Peyer's patch (tissue), 4 donors: ENCODE measurements around the gene TYW1. TPM values are rescaled to one million over a fixed set of nuclear protein-coding genes. Genes with fewer than 3 reads are reported as not detected.
A peak's percentile ranks its signal among the peaks of the same experiment; 100 is the strongest.
"Not testable (repeated sequence)": the region's sequence is repeated elsewhere in the genome, so short reads cannot be mapped to it uniquely, and the experiment has no call there.

Source experiments
- DNase-seq, 3 donors: peaks; one replicate each; pipeline ENCODE4 v3.0.0-alpha.2; 2017 to 2019
- H3K27ac ChIP-seq, 4 donors: fragments of 200-600 bp; sonication (generic); one replicate each; pipeline ENCODE4 v1.5.1; 2016 to 2019
- H3K27me3 ChIP-seq, 2 donors: fragments of 200-600 bp; sonication (generic); one replicate each; pipeline ENCODE4 v1.5.1; 2019
- H3K36me3 ChIP-seq, 3 donors: fragments of 200-600 bp; sonication (generic); one replicate each; pipeline ENCODE4 v1.5.1; 2016 to 2019
- H3K4me1 ChIP-seq, 4 donors: fragments of 200-600 bp; sonication (generic); one replicate each; pipeline ENCODE4 v1.5.1; 2016 to 2019
- H3K4me3 ChIP-seq, 4 donors: fragments of 200-600 bp; sonication (generic); 1 replicate in 3 of 4; 2 replicates in 1 of 4; pipeline ENCODE4 v1.5.1; 2016 to 2019; ENCODE audit warnings: mild to moderate bottlenecking in 1 of 4
- H3K9me3 ChIP-seq, 4 donors: fragments of 200-600 bp; sonication (generic); one replicate each; pipeline ENCODE4 v1.5.1; 2016 to 2019; ENCODE audit warnings: mild to moderate bottlenecking in 1 of 4
- CTCF ChIP-seq, 6 experiments: fragments of 450-650 bp in 4 of 6; fragments of 200-600 bp in 2 of 6; sonication (generic) in 1 of 6; IDR thresholded peaks; one replicate each; pipeline ENCODE4 v1.5.1; 2017 to 2019; ENCODE audit warnings: antibody characterized with exemption in 6 of 6, mild to moderate bottlenecking in 3 of 6, moderate library complexity in 1 of 6
- POLR2A ChIP-seq, 2 donors: fragments of 450-650 bp; IDR thresholded peaks; one replicate each; pipeline ENCODE4 v1.5.1; 2017; ENCODE audit warnings: antibody characterized with exemption in 2 of 2, mild to moderate bottlenecking in 2 of 2, moderate library complexity in 2 of 2
- total RNA-seq, 4 donors: library from RNA; depleted of rRNA; stranded (reverse); fragments of >200 nt; gene quantifications; one replicate each; pipeline ENCODE4 v1.1.0, GENCODE V29; 2016

TYW1 gene
- total RNA-seq, 4 donors from 2014 or later, result 15.1 to 69.3 (median 27.0) TPM

GRCh38 chr7:66994691-66995049, 2.0 kb upstream of the TYW1 start:
- H3K27me3 ChIP-seq, H3K9me3 ChIP-seq, H3K4me1 ChIP-seq: not testable (repeated sequence)
- TF ChIP-seq CTCF (IDR thresholded peaks at IDR 0.05), result peak in 4 of 6 experiments; percentile 40 to 55 (median 48)
- TF ChIP-seq POLR2A (IDR thresholded peaks at IDR 0.05), result peak; percentile 56 to 78
- Histone ChIP-seq H3K27ac (peak overlapping the region; percentile 97 to 100 (median 98)), H3K4me3 (peak overlapping the region; percentile 56 to 80 (median 76)), H3K36me3 (peaks cover 0 to 46% (median 4%) of the 10 kb centered on the region in 3 donors)
- peak; percentile 52 to 83 (median 62) for DNase-seq

- Histone ChIP-seq H3K4me3 (peak within 1 kb of the TSS; percentile 56 to 80 (median 76)), H3K27ac (peak within 1 kb of the TSS; percentile 97 to 100 (median 98)), H3K36me3 (peaks cover 0 to 47% (median 4%) of the 10 kb centered on the region in 3 donors)
- not testable (repeated sequence) for H3K27me3 ChIP-seq, H3K9me3 ChIP-seq, H3K4me1 ChIP-seq
- TF ChIP-seq CTCF (IDR thresholded peaks at IDR 0.05) (peak in 1 of 6 experiments; percentile 9), POLR2A (IDR thresholded peaks at IDR 0.05) (peak; percentile 99 to 100)
- DNase-seq, result peak; percentile 93 to 98 (median 93)
Observed at GRCh38 chr7:66995050-66995776, 1.4 kb upstream of the TYW1 start, which contains the start of gene SBDS. TSS of gene SBDS (minus strand) at chr7:66995586. CDS start at chr7:66995417, 169 bp downstream.

- H3K9me3 ChIP-seq, H3K27me3 ChIP-seq, H3K27ac ChIP-seq, DNase-seq, H3K4me1 ChIP-seq, H3K4me3 ChIP-seq: not testable (repeated sequence)
- peaks cover 0 to 18% (median 0%) of the 10 kb centered on the region in 3 donors for H3K36me3 ChIP-seq
- peak in 5 of 6 experiments; percentile 7 to 43 (median 33) for TF ChIP-seq CTCF (IDR thresholded peaks at IDR 0.05)
Observed at GRCh38 chr7:67000601-67001258, 4.1 kb downstream of the TYW1 start.

- H3K4me3 ChIP-seq, H3K9me3 ChIP-seq, H3K4me1 ChIP-seq, H3K27ac ChIP-seq, DNase-seq, H3K27me3 ChIP-seq: not testable (repeated sequence)
- H3K36me3 ChIP-seq, result peaks cover 0 to 37% (median 0%) of the 10 kb centered on the region in 3 donors
Observed at GRCh38 chr7:67004145-67004544, 7.5 kb downstream of the TYW1 start.

- H3K9me3 ChIP-seq, result no peaks in the 10 kb centered on the region
- peaks cover 0 to 51% (median 0%) of the 10 kb centered on the region in 3 donors for H3K36me3 ChIP-seq
- no peak for DNase-seq
- H3K27ac ChIP-seq, result no peak overlapping the region
- no peaks in the 10 kb centered on the region for H3K4me1 ChIP-seq
- H3K27me3 ChIP-seq, result no peaks in the 10 kb centered on the region
- TF ChIP-seq POLR2A (IDR thresholded peaks at IDR 0.05) (no peak), CTCF (IDR thresholded peaks at IDR 0.05) (no peak)
- no peak overlapping the region for H3K4me3 ChIP-seq
Observed at GRCh38 chr7:67006965-67007364, 10.3 kb downstream of the TYW1 start.

GRCh38 chr7:67008260-67008659, 11.6 kb downstream of the TYW1 start:
- H3K36me3 ChIP-seq, result peaks cover 0 to 59% (median 0%) of the 10 kb centered on the region in 3 donors
- no peak for TF ChIP-seq POLR2A (IDR thresholded peaks at IDR 0.05)
- TF ChIP-seq CTCF (IDR thresholded peaks at IDR 0.05), result no peak
- H3K27ac ChIP-seq, result no peak overlapping the region

GRCh38 chr7:67009677-67010076, 13.0 kb downstream of the TYW1 start:
- H3K36me3 ChIP-seq, result peaks cover 0 to 68% (median 0%) of the 10 kb centered on the region in 3 donors
- not testable (repeated sequence) for H3K27ac ChIP-seq, H3K4me1 ChIP-seq, H3K4me3 ChIP-seq, H3K27me3 ChIP-seq, H3K9me3 ChIP-seq, DNase-seq

More at GRCh38 chr7:67008260-67008659, 11.6 kb downstream of the TYW1 start:
- Histone ChIP-seq H3K9me3 (no peaks in the 10 kb centered on the region), H3K4me1 (no peaks in the 10 kb centered on the region), H3K4me3 (no peak overlapping the region), H3K27me3 (no peaks in the 10 kb centered on the region)
- DNase-seq, result no peak

- not testable (repeated sequence) for H3K27me3 ChIP-seq, DNase-seq, H3K9me3 ChIP-seq, H3K4me1 ChIP-seq, H3K4me3 ChIP-seq, H3K27ac ChIP-seq
- H3K36me3 ChIP-seq, result peaks cover 0 to 87% (median 0%) of the 10 kb centered on the region in 3 donors
Observed at GRCh38 chr7:67014076-67014622, 17.5 kb downstream of the TYW1 start.

GRCh38 chr7:67017971-67018370, 21.3 kb downstream of the TYW1 start:
- not testable (repeated sequence) for H3K9me3 ChIP-seq, H3K4me3 ChIP-seq, DNase-seq, H3K27ac ChIP-seq, H3K4me1 ChIP-seq, H3K27me3 ChIP-seq
- peaks cover 0 to 86% (median 0%) of the 10 kb centered on the region in 3 donors for H3K36me3 ChIP-seq
